Nephron (organoid): ENCODE measurements around the gene ARAP1.

Experiments
- H3K27ac Mint-ChIP-seq, 3 experiments: 2 replicates each; pipeline ENCODE4 v1.8.0; 2020; ENCODE audit warnings: mixed read lengths in 3 of 3, mild to moderate bottlenecking in 2 of 3, moderate library complexity in 1 of 3
- H3K27me3 Mint-ChIP-seq: 2 replicates; pipeline ENCODE4 v1.8.0; 2021; ENCODE audit warnings: low read depth, mild to moderate bottlenecking, moderate library complexity, mixed read lengths
- H3K36me3 Mint-ChIP-seq: 2 replicates; pipeline ENCODE4 v1.8.0; 2020; ENCODE audit warnings: low read depth, mixed read lengths
- H3K4me1 Mint-ChIP-seq: 2 replicates; pipeline ENCODE4 v1.8.0; 2020; ENCODE audit warnings: mixed read lengths
- H3K4me3 Mint-ChIP-seq, 3 experiments: 2 replicates each; pipeline ENCODE4 v1.8.0; 2020; ENCODE audit warnings: mild to moderate bottlenecking in 3 of 3, mixed read lengths in 3 of 3, moderate library complexity in 2 of 3
- H3K9me3 Mint-ChIP-seq: 2 replicates; pipeline ENCODE4 v1.8.0; 2020; ENCODE audit warnings: mixed read lengths
- TF ChIP-seq, protein P1 (sequence below), 3 experiments: fragments of 200-600 bp; sonication (generic); IDR thresholded peaks; one replicate each; pipeline ENCODE4 v1.5.0; 2021; ENCODE audit warnings: antibody characterized with exemption in 3 of 3; ENCODE audit not compliant: unreplicated experiment in 3 of 3

ARAP1 gene

DNA sequence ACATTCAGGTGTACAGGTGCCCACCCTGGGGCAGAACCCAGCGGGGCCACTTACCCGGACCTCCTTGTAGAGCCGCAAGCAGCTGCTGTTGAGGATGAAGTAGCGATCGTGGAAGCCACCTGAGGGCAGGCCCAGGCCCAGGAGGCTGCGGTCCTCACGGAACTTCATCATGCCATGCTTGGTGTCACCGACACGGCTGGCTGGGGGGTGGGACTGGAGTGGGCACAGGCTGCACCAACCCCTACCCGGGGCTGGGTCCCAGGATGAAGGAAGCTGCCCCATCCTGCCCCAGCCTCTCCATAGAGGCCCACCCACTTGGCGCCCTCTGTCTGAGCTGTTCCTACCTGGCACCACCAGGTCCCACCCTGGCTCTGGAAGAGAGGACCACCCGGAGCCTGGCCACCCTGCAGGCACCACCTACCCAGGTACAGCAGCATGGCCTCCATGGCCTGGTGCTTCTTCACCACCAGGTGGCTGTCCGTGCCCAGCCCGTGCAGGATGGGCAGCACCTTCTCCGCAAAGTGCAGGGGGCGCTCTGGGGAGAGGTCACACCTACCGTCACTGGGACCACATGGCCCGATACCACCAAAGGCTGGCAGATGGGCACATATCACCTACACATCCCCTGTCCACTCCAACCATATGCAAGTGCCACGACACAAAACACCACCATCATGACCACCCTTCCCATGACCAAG is 58.8 kb downstream of the ARAP1 start:
- Mint-ChIP-seq H3K27ac (no peak overlapping the region), H3K4me1 (peaks cover 4% of the 10 kb centered on the region), H3K9me3 (no peaks in the 10 kb centered on the region), H3K27me3 (no peaks in the 10 kb centered on the region), H3K36me3 (peaks cover 54% of the 10 kb centered on the region), H3K4me3 (no peak overlapping the region)
- TF ChIP-seq, protein P1, sequence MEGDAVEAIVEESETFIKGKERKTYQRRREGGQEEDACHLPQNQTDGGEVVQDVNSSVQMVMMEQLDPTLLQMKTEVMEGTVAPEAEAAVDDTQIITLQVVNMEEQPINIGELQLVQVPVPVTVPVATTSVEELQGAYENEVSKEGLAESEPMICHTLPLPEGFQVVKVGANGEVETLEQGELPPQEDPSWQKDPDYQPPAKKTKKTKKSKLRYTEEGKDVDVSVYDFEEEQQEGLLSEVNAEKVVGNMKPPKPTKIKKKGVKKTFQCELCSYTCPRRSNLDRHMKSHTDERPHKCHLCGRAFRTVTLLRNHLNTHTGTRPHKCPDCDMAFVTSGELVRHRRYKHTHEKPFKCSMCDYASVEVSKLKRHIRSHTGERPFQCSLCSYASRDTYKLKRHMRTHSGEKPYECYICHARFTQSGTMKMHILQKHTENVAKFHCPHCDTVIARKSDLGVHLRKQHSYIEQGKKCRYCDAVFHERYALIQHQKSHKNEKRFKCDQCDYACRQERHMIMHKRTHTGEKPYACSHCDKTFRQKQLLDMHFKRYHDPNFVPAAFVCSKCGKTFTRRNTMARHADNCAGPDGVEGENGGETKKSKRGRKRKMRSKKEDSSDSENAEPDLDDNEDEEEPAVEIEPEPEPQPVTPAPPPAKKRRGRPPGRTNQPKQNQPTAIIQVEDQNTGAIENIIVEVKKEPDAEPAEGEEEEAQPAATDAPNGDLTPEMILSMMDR (IDR thresholded peaks at IDR 0.05; ENCODE audit: unreplicated experiment in 3 of 3): no peak

- Mint-ChIP-seq H3K27ac (no peak overlapping the region), H3K9me3 (no peaks in the 10 kb centered on the region), H3K36me3 (peaks cover 51% of the 10 kb centered on the region), H3K27me3 (no peaks in the 10 kb centered on the region), H3K4me1 (peaks cover 4% of the 10 kb centered on the region), H3K4me3 (no peak overlapping the region)
- TF ChIP-seq, protein P1 (IDR thresholded peaks at IDR 0.05; ENCODE audit: unreplicated experiment in 3 of 3): no peak
These were observed 59.5 kb downstream of the ARAP1 start for GRCh38 chr11:72692498-72693237.

- Mint-ChIP-seq H3K4me1 (peaks cover 17% of the 10 kb centered on the region), H3K4me3 (no peak overlapping the region), H3K27ac (peak overlapping the region in 1 of 3 experiments; percentile 5), H3K36me3 (peaks cover 52% of the 10 kb centered on the region), H3K27me3 (no peaks in the 10 kb centered on the region), H3K9me3 (no peaks in the 10 kb centered on the region)
- TF ChIP-seq, protein P1 (IDR thresholded peaks at IDR 0.05; ENCODE audit: unreplicated experiment in 3 of 3): no peak
These were observed 62.0 kb downstream of the ARAP1 start for GRCh38 chr11:72690166-72690565.

DNA sequence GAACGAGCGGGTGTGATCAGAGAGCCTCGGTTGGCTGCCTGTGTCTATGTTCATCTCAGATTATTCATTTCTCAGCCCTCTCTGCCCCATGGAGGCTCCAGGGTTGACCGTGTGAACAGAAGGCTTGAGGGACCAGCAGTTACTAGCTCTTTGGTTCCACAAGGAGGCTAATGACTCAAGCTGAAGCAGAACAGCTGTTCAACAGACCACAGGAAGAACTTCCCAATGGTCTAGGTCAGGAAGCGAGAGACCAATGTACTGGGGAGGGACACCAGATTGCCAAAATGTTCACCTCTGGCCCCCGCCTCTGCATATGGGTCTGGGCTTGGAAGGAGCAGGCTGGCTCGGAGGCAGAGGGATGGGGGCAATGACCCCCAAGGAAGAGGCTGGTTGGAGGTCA is 63.3 kb downstream of the ARAP1 start:
- H3K27me3 Mint-ChIP-seq: no peaks in the 10 kb centered on the region
- TF ChIP-seq, protein P1 (IDR thresholded peaks at IDR 0.05; ENCODE audit: unreplicated experiment in 3 of 3): no peak

DNA sequence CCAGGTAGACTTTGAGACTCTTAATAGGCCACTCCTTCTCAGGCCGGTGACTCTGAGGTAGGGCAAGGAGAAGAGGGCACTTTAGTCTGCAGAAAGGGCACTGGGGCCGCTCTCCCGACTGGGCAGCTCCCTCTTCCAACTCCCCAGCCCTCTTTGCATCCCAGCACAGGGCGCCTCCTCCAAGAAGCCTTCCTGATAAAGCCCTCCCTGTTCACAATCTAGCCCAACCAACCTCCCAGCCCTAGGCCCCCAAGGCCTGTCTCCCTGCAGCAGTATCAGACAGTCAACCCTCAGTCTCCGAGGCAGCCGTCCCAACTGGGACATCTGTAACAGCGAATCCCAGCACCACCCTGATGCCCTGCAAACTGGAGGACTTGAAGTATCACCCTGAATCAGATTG is 63.7 kb downstream of the ARAP1 start:
- Mint-ChIP-seq H3K4me1 (peaks cover 17% of the 10 kb centered on the region), H3K9me3 (no peaks in the 10 kb centered on the region), H3K4me3 (no peak overlapping the region), H3K27ac (no peak overlapping the region), H3K36me3 (peaks cover 39% of the 10 kb centered on the region), H3K27me3 (no peaks in the 10 kb centered on the region)
- TF ChIP-seq, protein P1 (IDR thresholded peaks at IDR 0.05; ENCODE audit: unreplicated experiment in 3 of 3): no peak

More for the DNA sequence above, 63.3 kb downstream of the ARAP1 start:
- H3K27ac Mint-ChIP-seq: no peak overlapping the region
- H3K4me3 Mint-ChIP-seq: no peak overlapping the region
- no peaks in the 10 kb centered on the region for H3K9me3 Mint-ChIP-seq
- peaks cover 43% of the 10 kb centered on the region for H3K36me3 Mint-ChIP-seq
- peaks cover 17% of the 10 kb centered on the region for H3K4me1 Mint-ChIP-seq
